ENCODE data around the gene STRADB. TPM values are rescaled to one million over a fixed set of nuclear protein-coding genes. Genes with fewer than 3 reads are reported as not detected.

The STRADB gene, protein sequence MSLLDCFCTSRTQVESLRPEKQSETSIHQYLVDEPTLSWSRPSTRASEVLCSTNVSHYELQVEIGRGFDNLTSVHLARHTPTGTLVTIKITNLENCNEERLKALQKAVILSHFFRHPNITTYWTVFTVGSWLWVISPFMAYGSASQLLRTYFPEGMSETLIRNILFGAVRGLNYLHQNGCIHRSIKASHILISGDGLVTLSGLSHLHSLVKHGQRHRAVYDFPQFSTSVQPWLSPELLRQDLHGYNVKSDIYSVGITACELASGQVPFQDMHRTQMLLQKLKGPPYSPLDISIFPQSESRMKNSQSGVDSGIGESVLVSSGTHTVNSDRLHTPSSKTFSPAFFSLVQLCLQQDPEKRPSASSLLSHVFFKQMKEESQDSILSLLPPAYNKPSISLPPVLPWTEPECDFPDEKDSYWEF
- total RNA-seq = 19.5 TPM
- polyA plus RNA-seq = 21.3 TPM
- long read RNA-seq, donor 1 = 0 reads
- long read RNA-seq, donor 2, partial matches to known transcripts = 0 of 4 reads
- long read RNA-seq, donor 2, other reads (novel, unspliced or antisense) = 0 of 4 reads
- long read RNA-seq, donor 3, transcript STRADB-201 (12 exons, 2,293 nt) = major isoform, 7 of 12 reads
- long read RNA-seq, donor 3, partial matches to known transcripts = 5 of 12 reads
- long read RNA-seq, donor 3, other reads (novel, unspliced or antisense) = 0 of 12 reads
- long read RNA-seq, donor 4, partial matches to known transcripts = 0 of 5 reads
- long read RNA-seq, donor 4, other reads (novel, unspliced or antisense) = 0 of 5 reads
- long read RNA-seq, donor 5, transcript STRADB-201 (12 exons, 2,293 nt) = major isoform, 8 of 14 reads
- long read RNA-seq, donor 5, partial matches to known transcripts = 6 of 14 reads
- long read RNA-seq, donor 5, other reads (novel, unspliced or antisense) = 0 of 14 reads
- long read RNA-seq, donor 6, transcript STRADB-201 (12 exons, 2,293 nt) = major isoform, 5 of 5 reads
- long read RNA-seq, donor 6, partial matches to known transcripts = 0 of 5 reads
- long read RNA-seq, donor 6, other reads (novel, unspliced or antisense) = 0 of 5 reads
- long read RNA-seq, donor 7, transcript STRADB-201 (12 exons, 2,293 nt) = major isoform, 6 of 6 reads
- long read RNA-seq, donor 7, partial matches to known transcripts = 0 of 6 reads
- long read RNA-seq, donor 7, other reads (novel, unspliced or antisense) = 0 of 6 reads
- long read RNA-seq, donor 8, partial matches to known transcripts = 0 of 2 reads
- long read RNA-seq, donor 8, other reads (novel, unspliced or antisense) = 0 of 2 reads
- long read RNA-seq, donor 9, partial matches to known transcripts = 0 of 2 reads
- long read RNA-seq, donor 9, other reads (novel, unspliced or antisense) = 0 of 2 reads
- long read RNA-seq, donor 10, partial matches to known transcripts = 0 of 4 reads
- long read RNA-seq, donor 10, other reads (novel, unspliced or antisense) = 0 of 4 reads

DNA sequence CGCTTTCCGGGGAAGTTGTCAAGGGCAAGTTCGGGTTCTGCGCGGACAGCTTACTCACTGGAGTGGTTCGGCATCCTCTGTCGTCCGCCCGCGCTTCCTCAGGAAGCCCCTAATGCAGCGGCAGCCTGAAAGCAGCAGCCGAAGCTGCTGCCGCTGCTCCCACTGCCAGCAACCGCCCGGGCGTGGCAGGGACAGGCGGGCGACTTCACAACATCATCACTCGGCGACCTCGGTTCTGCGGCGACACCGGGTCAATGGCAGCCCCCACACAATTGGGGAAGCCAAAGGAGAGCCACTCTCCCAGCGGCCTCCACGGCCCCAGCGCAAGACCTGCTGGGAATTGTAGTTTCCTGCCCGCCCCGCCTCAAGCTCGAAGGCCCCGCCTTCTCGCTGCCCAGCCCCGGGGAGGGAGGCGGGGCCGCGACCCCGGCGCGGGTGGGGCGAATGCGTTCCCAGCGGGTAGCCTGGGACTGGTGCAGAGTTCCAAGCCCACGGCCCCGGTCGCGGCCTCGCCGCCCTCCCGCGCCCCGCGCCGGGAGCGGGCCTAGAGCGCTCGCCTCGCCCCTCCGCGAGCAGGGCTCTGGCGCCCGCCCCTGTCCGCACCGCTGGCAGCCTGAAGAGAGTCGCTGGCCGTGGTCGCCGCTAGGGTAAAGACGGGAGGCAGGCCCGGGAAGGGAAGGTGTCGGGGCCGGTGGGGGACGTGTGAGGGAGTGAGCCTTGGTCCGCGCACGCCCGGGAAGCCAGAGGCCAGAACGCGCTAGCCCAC is at the start of gene STRADB, which contains the start of gene TRAK2:
TSS of gene STRADB (plus strand) at position 449 of the 766 bp plus-strand sequence. CDS start 3,101 bp downstream, outside the sequence.
TSS of gene TRAK2 (minus strand) at position 167 of the 766 bp plus-strand sequence. CDS start 30,951 bp downstream, outside the sequence.
- Histone ChIP-seq H3K27ac (ENCODE audit: low read depth in 1 of 2, low read length in 1 of 2) (peak within 1 kb of the TSS; percentile 90 to 96), H3K4me3 (ENCODE audit: low read length in 2 of 2) (peak within 1 kb of the TSS; percentile 90 to 95), H3K4me1 (ENCODE audit: control insufficient read depth in 2 of 2, insufficient read depth in 2 of 2, low read length in 2 of 2) (peaks cover 14 to 18% of the 10 kb centered on the region in 2 donors), H3K9me3 (ENCODE audit: control insufficient read depth in 2 of 2, insufficient read depth in 1 of 2, low read length in 1 of 2) (peaks cover 0 to 1% of the 10 kb centered on the region in 2 donors), H3K36me3 (ENCODE audit: control insufficient read depth in 2 of 2, insufficient read depth in 2 of 2, low read length in 1 of 2) (no peaks in the 10 kb centered on the region), H3K27me3 (ENCODE audit: control insufficient read depth in 2 of 2, insufficient read depth in 1 of 2, low read length in 1 of 2) (peaks cover 0 to 2% of the 10 kb centered on the region in 2 donors)
- peak; percentile 87 to 96 (median 90) for DNase-seq (ENCODE audit: low read depth in 6 of 9, low spot score in 9 of 9)
- under 1% methylated on average over 77 of the region's 78 CpGs for WGBS

GRCh38 chr2:201401815-201402214 is 49.7 kb upstream of the STRADB start:
- DNase-seq (ENCODE audit: low read depth in 6 of 9, low spot score in 9 of 9) = no peak
- no peaks in the 10 kb centered on the region for H3K4me1 ChIP-seq (ENCODE audit: control insufficient read depth in 2 of 2, insufficient read depth in 2 of 2, low read length in 2 of 2)
- no peaks in the 10 kb centered on the region for H3K27me3 ChIP-seq (ENCODE audit: control insufficient read depth in 2 of 2, insufficient read depth in 1 of 2, low read length in 1 of 2)
- peaks cover 0 to 15% of the 10 kb centered on the region in 2 donors for H3K36me3 ChIP-seq (ENCODE audit: control insufficient read depth in 2 of 2, insufficient read depth in 2 of 2, low read length in 1 of 2)
- no peak overlapping the region for H3K27ac ChIP-seq (ENCODE audit: low read depth in 1 of 2, low read length in 1 of 2)
- 92% methylated on average over 3 of the region's 3 CpGs for WGBS
- H3K9me3 ChIP-seq (ENCODE audit: control insufficient read depth in 2 of 2, insufficient read depth in 1 of 2, low read length in 1 of 2) = no peaks in the 10 kb centered on the region
- no peak overlapping the region for H3K4me3 ChIP-seq (ENCODE audit: low read length in 2 of 2)

DNA sequence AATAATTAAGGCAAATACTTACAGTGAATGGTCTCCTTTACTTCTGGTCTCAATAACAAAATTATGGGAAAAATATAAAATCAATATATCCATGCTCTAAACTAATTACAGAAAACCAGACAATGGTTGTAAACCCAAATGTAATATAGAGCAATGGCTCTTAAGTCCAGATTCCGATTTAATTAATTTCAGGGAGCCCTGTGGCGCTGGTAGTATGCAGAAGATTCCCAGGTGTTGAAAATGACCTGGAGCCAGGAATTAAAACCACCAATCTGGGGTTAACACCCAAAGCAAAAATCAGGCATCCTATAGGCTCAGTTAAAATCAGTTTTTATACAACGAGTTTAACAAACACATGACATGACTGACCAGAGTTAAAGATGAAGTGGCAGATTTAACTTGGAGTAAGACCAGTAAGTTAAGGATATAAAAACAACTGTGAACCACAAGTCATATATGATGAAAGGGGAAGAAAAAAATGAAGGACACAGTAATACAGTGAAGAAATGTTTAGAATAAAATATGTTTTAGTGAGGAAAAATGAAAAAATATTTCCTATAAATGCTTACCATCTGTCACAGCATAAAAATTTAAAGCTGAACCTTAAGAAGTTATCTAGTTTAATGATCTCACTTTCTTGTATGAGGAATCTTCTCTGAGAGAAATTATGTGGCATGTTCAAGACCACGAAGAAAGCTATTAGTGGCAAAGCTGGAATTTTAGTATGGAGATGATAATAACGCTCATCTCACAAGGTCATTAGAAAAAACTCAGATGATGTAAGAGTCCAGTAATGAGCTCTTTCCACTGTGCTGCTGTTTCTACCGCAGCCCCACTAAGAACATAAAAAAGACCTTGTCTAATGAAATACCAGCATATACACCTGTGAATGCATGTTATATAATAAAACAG is 48.6 kb upstream of the STRADB start:
- peaks cover 0 to 7% of the 10 kb centered on the region in 2 donors for H3K36me3 ChIP-seq (ENCODE audit: control insufficient read depth in 2 of 2, insufficient read depth in 2 of 2, low read length in 1 of 2)
- H3K27me3 ChIP-seq (ENCODE audit: control insufficient read depth in 2 of 2, insufficient read depth in 1 of 2, low read length in 1 of 2) = no peaks in the 10 kb centered on the region
- 87% methylated on average over 6 of the region's 6 CpGs for WGBS
- no peaks in the 10 kb centered on the region for H3K9me3 ChIP-seq (ENCODE audit: control insufficient read depth in 2 of 2, insufficient read depth in 1 of 2, low read length in 1 of 2)
- H3K4me3 ChIP-seq (ENCODE audit: low read length in 2 of 2) = no peak overlapping the region
- no peak overlapping the region for H3K27ac ChIP-seq (ENCODE audit: low read depth in 1 of 2, low read length in 1 of 2)
- no peaks in the 10 kb centered on the region for H3K4me1 ChIP-seq (ENCODE audit: control insufficient read depth in 2 of 2, insufficient read depth in 2 of 2, low read length in 2 of 2)
- DNase-seq (ENCODE audit: low read depth in 6 of 9, low spot score in 9 of 9) = no peak

- Histone ChIP-seq H3K9me3 (ENCODE audit: control insufficient read depth in 2 of 2, insufficient read depth in 1 of 2, low read length in 1 of 2) (no peaks in the 10 kb centered on the region), H3K27ac (ENCODE audit: low read depth in 1 of 2, low read length in 1 of 2) (no peak overlapping the region), H3K4me3 (ENCODE audit: low read length in 2 of 2) (no peak overlapping the region), H3K4me1 (ENCODE audit: control insufficient read depth in 2 of 2, insufficient read depth in 2 of 2, low read length in 2 of 2) (no peaks in the 10 kb centered on the region), H3K36me3 (ENCODE audit: control insufficient read depth in 2 of 2, insufficient read depth in 2 of 2, low read length in 1 of 2) (peaks cover 0 to 3% of the 10 kb centered on the region in 2 donors), H3K27me3 (ENCODE audit: control insufficient read depth in 2 of 2, insufficient read depth in 1 of 2, low read length in 1 of 2) (no peaks in the 10 kb centered on the region)
- no peak for DNase-seq (ENCODE audit: low read depth in 6 of 9, low spot score in 9 of 9)
- 96% methylated on average over 3 of the region's 3 CpGs for WGBS
Measured at GRCh38 chr2:201403880-201404279, 47.7 kb upstream of the STRADB start.

GRCh38 chr2:201404699-201405280 is 46.8 kb upstream of the STRADB start:
- Histone ChIP-seq H3K36me3 (ENCODE audit: control insufficient read depth in 2 of 2, insufficient read depth in 2 of 2, low read length in 1 of 2) (no peaks in the 10 kb centered on the region), H3K9me3 (ENCODE audit: control insufficient read depth in 2 of 2, insufficient read depth in 1 of 2, low read length in 1 of 2) (no peaks in the 10 kb centered on the region), H3K4me3 (ENCODE audit: low read length in 2 of 2) (no peak overlapping the region), H3K27me3 (ENCODE audit: control insufficient read depth in 2 of 2, insufficient read depth in 1 of 2, low read length in 1 of 2) (no peaks in the 10 kb centered on the region), H3K4me1 (ENCODE audit: control insufficient read depth in 2 of 2, insufficient read depth in 2 of 2, low read length in 2 of 2) (no peaks in the 10 kb centered on the region), H3K27ac (ENCODE audit: low read depth in 1 of 2, low read length in 1 of 2) (no peak overlapping the region)
- 83% methylated on average over 3 of the region's 3 CpGs for WGBS
- no peak for DNase-seq (ENCODE audit: low read depth in 6 of 9, low spot score in 9 of 9)

DNA sequence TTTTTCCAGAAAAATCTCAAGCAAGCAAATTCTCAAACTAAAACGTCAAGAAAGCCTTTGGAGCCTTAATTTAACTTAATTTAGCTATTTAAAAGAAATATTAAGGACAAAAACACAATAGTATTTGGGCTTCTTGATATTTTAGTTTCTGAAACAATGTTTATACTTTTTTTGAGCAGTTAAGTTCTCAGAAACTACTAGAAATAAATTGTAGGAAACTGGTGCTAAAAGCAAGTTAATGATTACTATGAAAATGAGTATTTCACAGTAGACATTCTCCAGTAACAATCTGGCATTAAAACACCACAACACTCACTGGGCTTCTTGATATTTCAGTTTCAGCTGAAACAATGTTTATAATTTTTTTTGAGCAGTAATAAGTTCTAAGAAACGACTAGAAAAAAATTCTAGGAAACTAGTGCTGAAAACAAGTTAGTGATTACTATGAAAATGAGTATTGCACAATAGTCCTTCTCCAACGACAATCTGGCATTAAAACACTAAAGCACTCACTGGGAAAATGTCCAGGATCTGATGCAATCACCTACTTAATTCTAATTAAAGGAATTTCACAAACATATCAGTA is 45.4 kb upstream of the STRADB start:
- WGBS = 48% methylated on average over 3 of the region's 3 CpGs
- H3K4me3 ChIP-seq (ENCODE audit: low read length in 2 of 2) = no peak overlapping the region
- DNase-seq (ENCODE audit: low read depth in 6 of 9, low spot score in 9 of 9) = peak in 1 of 9 donors; percentile 13
- no peaks in the 10 kb centered on the region for H3K27me3 ChIP-seq (ENCODE audit: control insufficient read depth in 2 of 2, insufficient read depth in 1 of 2, low read length in 1 of 2)
- no peaks in the 10 kb centered on the region for H3K9me3 ChIP-seq (ENCODE audit: control insufficient read depth in 2 of 2, insufficient read depth in 1 of 2, low read length in 1 of 2)
- no peaks in the 10 kb centered on the region for H3K4me1 ChIP-seq (ENCODE audit: control insufficient read depth in 2 of 2, insufficient read depth in 2 of 2, low read length in 2 of 2)
- H3K27ac ChIP-seq (ENCODE audit: low read depth in 1 of 2, low read length in 1 of 2) = no peak overlapping the region
- no peaks in the 10 kb centered on the region for H3K36me3 ChIP-seq (ENCODE audit: control insufficient read depth in 2 of 2, insufficient read depth in 2 of 2, low read length in 1 of 2)

DNA sequence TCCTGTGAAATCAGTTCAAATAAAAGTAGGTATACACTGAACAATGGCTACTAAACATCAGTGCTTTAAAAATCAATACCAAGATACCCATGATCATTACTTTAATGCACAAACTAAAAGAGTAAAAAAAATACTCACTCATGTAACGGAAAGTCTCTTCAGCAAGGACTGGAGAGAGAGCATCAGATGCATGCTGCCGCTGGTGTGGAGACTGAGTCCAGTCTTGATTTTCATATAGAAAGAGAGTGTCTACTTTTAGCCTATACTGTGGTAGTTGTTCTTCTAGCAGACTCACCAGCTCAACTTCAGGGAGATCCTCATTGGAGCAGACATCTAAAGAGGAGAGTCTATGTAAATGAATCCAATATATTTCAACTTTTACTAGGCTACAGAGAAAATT is 44.3 kb upstream of the STRADB start:
- WGBS = over 99% methylated on average over 2 of the region's 2 CpGs
- Histone ChIP-seq H3K9me3 (ENCODE audit: control insufficient read depth in 2 of 2, insufficient read depth in 1 of 2, low read length in 1 of 2) (no peaks in the 10 kb centered on the region), H3K36me3 (ENCODE audit: control insufficient read depth in 2 of 2, insufficient read depth in 2 of 2, low read length in 1 of 2) (no peaks in the 10 kb centered on the region), H3K4me1 (ENCODE audit: control insufficient read depth in 2 of 2, insufficient read depth in 2 of 2, low read length in 2 of 2) (no peaks in the 10 kb centered on the region), H3K27ac (ENCODE audit: low read depth in 1 of 2, low read length in 1 of 2) (no peak overlapping the region), H3K27me3 (ENCODE audit: control insufficient read depth in 2 of 2, insufficient read depth in 1 of 2, low read length in 1 of 2) (no peaks in the 10 kb centered on the region), H3K4me3 (ENCODE audit: low read length in 2 of 2) (no peak overlapping the region)
- DNase-seq (ENCODE audit: low read depth in 6 of 9, low spot score in 9 of 9) = no peak
